Gastrocnemius medialis (tissue), 4 donors: ENCODE data around the gene PRSS23.

Experiments
- CTCF ChIP-seq, 5 experiments: fragments of 450-650 bp in 3 of 5; fragments of 200-600 bp in 2 of 5; sonication (generic) in 2 of 5; IDR thresholded peaks in 4 of 5; conservative IDR thresholded peaks in 1 of 5; 1 replicate in 4 of 5; 2 replicates in 1 of 5; pipeline ENCODE4 v1.5.1; 2016 to 2019; ENCODE audit warnings: antibody characterized with exemption in 5 of 5, mild to moderate bottlenecking in 3 of 5, moderate library complexity in 3 of 5
- POLR2A ChIP-seq, 2 donors: fragments of 450-650 bp; IDR thresholded peaks; one replicate each; pipeline ENCODE4 v1.6.1; 2017; ENCODE audit warnings: antibody characterized with exemption in 2 of 2, mild to moderate bottlenecking in 2 of 2, moderate library complexity in 2 of 2

- TF ChIP-seq CTCF (IDR thresholded peaks at IDR 0.05 in 4 of 5, conservative IDR thresholded peaks at IDR 0.05 in 1 of 5) (no peak), POLR2A (IDR thresholded peaks at IDR 0.05) (no peak)
These were observed 39.8 kb upstream of the PRSS23 start for GRCh38 chr11:86760577-86760976.
